ENCODE results near the gene RTN4RL1. TPM values are rescaled to one million over a fixed set of nuclear protein-coding genes. Genes with fewer than 3 reads are reported as not detected.

Gene RTN4RL1
- total RNA-seq, 1 experiment from 2014 or later: 0.22 TPM

DNA sequence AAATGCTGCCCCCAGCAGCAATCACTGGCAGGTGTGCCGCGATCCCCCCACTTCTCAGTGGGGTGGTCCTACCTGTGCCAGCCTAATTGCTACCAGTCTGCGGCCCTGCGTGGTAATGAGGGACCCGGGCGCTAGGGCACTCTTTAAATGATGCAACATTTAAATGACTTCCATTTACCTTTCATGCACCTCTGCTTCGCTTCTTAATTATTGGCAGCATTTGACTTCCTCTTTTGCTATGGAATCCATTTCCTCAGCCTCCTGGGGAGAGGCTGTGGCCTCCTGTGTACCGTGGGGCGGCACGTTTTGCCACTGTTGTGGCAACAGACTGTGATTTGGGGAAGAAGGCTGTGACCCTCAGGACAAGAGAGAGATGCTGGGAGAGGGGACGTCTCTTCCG is 109.2 kb downstream of the RTN4RL1 start:
- Histone ChIP-seq H4K20me1 (ENCODE audit: control insufficient read depth, insufficient read depth, insufficient read length) (no peaks in the 10 kb centered on the region), H3K4me1 (ENCODE audit: insufficient read depth, low read length) (no peaks in the 10 kb centered on the region)
- WGBS (ENCODE audit: extremely low coverage, insufficient read length, low lambda C conversion rate): no CpG with 5 or more reads among the region's 12 CpGs

More for the DNA sequence above, 109.2 kb downstream of the RTN4RL1 start:
- peaks cover 16% of the 10 kb centered on the region; the same call in 1 of the 2 replicates for H3K27me3 ChIP-seq (ENCODE audit: insufficient read depth, low read length)
- Mint-ChIP-seq H3K4me1 (peaks cover 4 to 30% of the 10 kb centered on the region in 2 experiments; a peak in 3 of 4 replicates), H3K4me3 (no peak overlapping the region), H3K27ac (no peak overlapping the region), H3K36me3 (ENCODE audit: insufficient read depth in 1 of 3, low read depth in 3 of 3) (no peaks in the 10 kb centered on the region), H3K9me3 (peaks cover 0 to 4% of the 10 kb centered on the region in 2 experiments; a peak in 1 of 5 replicates), H3K27me3 (ENCODE audit: low read depth) (peaks cover 88% of the 10 kb centered on the region)
- H3K79me1 ChIP-seq (ENCODE audit: insufficient read depth, low read depth, low read length, poor library complexity, severe bottlenecking): no peaks in the 10 kb centered on the region
- H3K18ac ChIP-seq (ENCODE audit: insufficient read length, low read depth, low read length): no peak overlapping the region
- no peak overlapping the region for H2AFZ ChIP-seq (ENCODE audit: low read length)
- no peak overlapping the region for H2BK12ac ChIP-seq (ENCODE audit: insufficient read length, low read depth, low read length)
- no peak overlapping the region for H2BK120ac ChIP-seq (ENCODE audit: low read depth, low read length, poor library complexity, severe bottlenecking)
- H3K27ac ChIP-seq (ENCODE audit: insufficient read length, low read depth, low read length): no peak overlapping the region
- H3K4me2 ChIP-seq (ENCODE audit: insufficient read depth, insufficient read length, low read length): no peak overlapping the region
- H2AK5ac ChIP-seq (ENCODE audit: insufficient read length, low read length): no peak overlapping the region
- no peak overlapping the region for H3K56ac ChIP-seq (ENCODE audit: insufficient read length, low read depth, low read length)
- H2BK20ac ChIP-seq (ENCODE audit: low read depth, low read length, poor library complexity, severe bottlenecking): no peak overlapping the region
- H4K8ac ChIP-seq (replicated peaks; ENCODE audit: insufficient read length, low read depth, low read length): no peak overlapping the region
- no peaks in the 10 kb centered on the region for H3K9me3 ChIP-seq (ENCODE audit: control insufficient read depth, low read depth, low read length)
- TF ChIP-seq, protein P1, sequence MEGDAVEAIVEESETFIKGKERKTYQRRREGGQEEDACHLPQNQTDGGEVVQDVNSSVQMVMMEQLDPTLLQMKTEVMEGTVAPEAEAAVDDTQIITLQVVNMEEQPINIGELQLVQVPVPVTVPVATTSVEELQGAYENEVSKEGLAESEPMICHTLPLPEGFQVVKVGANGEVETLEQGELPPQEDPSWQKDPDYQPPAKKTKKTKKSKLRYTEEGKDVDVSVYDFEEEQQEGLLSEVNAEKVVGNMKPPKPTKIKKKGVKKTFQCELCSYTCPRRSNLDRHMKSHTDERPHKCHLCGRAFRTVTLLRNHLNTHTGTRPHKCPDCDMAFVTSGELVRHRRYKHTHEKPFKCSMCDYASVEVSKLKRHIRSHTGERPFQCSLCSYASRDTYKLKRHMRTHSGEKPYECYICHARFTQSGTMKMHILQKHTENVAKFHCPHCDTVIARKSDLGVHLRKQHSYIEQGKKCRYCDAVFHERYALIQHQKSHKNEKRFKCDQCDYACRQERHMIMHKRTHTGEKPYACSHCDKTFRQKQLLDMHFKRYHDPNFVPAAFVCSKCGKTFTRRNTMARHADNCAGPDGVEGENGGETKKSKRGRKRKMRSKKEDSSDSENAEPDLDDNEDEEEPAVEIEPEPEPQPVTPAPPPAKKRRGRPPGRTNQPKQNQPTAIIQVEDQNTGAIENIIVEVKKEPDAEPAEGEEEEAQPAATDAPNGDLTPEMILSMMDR (conservative IDR thresholded peaks at IDR 0.05): no peak
- no peaks in the 10 kb centered on the region for H3K79me2 ChIP-seq (ENCODE audit: insufficient read depth, low read length)
- H3K4ac ChIP-seq (ENCODE audit: low read depth, low read length): no peak overlapping the region
- H3K14ac ChIP-seq (ENCODE audit: insufficient read depth, low read length): no peak overlapping the region
- no peak overlapping the region for H3K9ac ChIP-seq (ENCODE audit: extremely low read depth, insufficient read length, low read length)
- H3K23ac ChIP-seq (ENCODE audit: insufficient read length, low read depth, low read length): no peak overlapping the region
- H3T11ph ChIP-seq (ENCODE audit: low read length): no peak overlapping the region
- no peak overlapping the region for H2BK15ac ChIP-seq (ENCODE audit: low read depth, low read length)
- no peak for DNase-seq
- H3K23me2 ChIP-seq (ENCODE audit: insufficient read length, low read depth, low read length, poor library complexity, severe bottlenecking): no peaks in the 10 kb centered on the region
- no peak overlapping the region for H4K5ac ChIP-seq (ENCODE audit: insufficient read length, low read depth, low read length)
- H4K91ac ChIP-seq (ENCODE audit: insufficient read length, low read depth, low read length): no peak overlapping the region
- H2BK5ac ChIP-seq (ENCODE audit: insufficient read length, low read length): no peak overlapping the region

All from H9 (cell line).